Measurements from ENCODE around the gene RASSF5. TPM values are rescaled to one million over a fixed set of nuclear protein-coding genes. Genes with fewer than 3 reads are reported as not detected.
A peak's percentile ranks its signal among the peaks of the same experiment; 100 is the strongest.

The RASSF5 gene
- total and polyA plus RNA-seq, 9 of the 15 experiments (the other 6 are each of a cell fraction or from before 2014, with no cell fraction given) = 6.1 to 41.0 (median 25.2) TPM

GRCh38 chr1:206486995-206487788, 20.1 kb upstream of the RASSF5 start (continued):
- TF ChIP-seq MGA (IDR thresholded peaks at IDR 0.05) (peak; percentile 70), ZFP30 (CRISPR knock-in tag; IDR thresholded peaks at IDR 0.05; ENCODE audit: borderline replicate concordance) (no peak), ELF4 (CRISPR knock-in tag; IDR thresholded peaks at IDR 0.05) (0 out of 2 replicates have a peak, but pooled peaks have one; percentile 30), PATZ1 (CRISPR knock-in tag; IDR thresholded peaks at IDR 0.05; ENCODE audit: borderline replicate concordance) (no peak), NCOA4 (IDR thresholded peaks at IDR 0.05; ENCODE audit: partially characterized antibody) (no peak), NONO (IDR thresholded peaks at IDR 0.05; ENCODE audit: low read depth in 2 of 2, low read length in 1 of 2) (no peak), ZNF140 (CRISPR knock-in tag; IDR thresholded peaks at IDR 0.05) (no peak)
- TF ChIP-seq, protein P1, sequence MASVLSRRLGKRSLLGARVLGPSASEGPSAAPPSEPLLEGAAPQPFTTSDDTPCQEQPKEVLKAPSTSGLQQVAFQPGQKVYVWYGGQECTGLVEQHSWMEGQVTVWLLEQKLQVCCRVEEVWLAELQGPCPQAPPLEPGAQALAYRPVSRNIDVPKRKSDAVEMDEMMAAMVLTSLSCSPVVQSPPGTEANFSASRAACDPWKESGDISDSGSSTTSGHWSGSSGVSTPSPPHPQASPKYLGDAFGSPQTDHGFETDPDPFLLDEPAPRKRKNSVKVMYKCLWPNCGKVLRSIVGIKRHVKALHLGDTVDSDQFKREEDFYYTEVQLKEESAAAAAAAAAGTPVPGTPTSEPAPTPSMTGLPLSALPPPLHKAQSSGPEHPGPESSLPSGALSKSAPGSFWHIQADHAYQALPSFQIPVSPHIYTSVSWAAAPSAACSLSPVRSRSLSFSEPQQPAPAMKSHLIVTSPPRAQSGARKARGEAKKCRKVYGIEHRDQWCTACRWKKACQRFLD (CRISPR knock-in tag; IDR thresholded peaks at IDR 0.05) = peak; percentile 59; the same call in 1 of the 2 replicates

Data from K562 (cell line).